Esophagus (tissue), 2 donors: ENCODE measurements around the gene NAPA. TPM values are rescaled to one million over a fixed set of nuclear protein-coding genes. Genes with fewer than 3 reads are reported as not detected.

Experiments
- H3K27ac ChIP-seq, 2 donors: one replicate each; pipeline ENCODE4 v1.5.1; 2013; ENCODE audit warnings: low read depth in 2 of 2, mild to moderate bottlenecking in 2 of 2, inconsistent platforms in 1 of 2, low read length in 1 of 2, moderate library complexity in 1 of 2
- H3K27me3 ChIP-seq, 2 donors: one replicate each; pipeline ENCODE4 v1.6.1; 2013; ENCODE audit warnings: low read length in 2 of 2, control low read depth in 1 of 2, mild to moderate bottlenecking in 1 of 2; ENCODE audit not compliant: insufficient read depth in 2 of 2, control insufficient read depth in 1 of 2
- H3K36me3 ChIP-seq, 2 donors: one replicate each; pipeline ENCODE4 v1.6.1; 2013; ENCODE audit warnings: low read length in 1 of 2; ENCODE audit not compliant: control insufficient read depth in 2 of 2, insufficient read depth in 2 of 2
- H3K4me1 ChIP-seq, 2 donors: one replicate each; pipeline ENCODE4 v1.6.1; 2013; ENCODE audit warnings: low read length in 1 of 2; ENCODE audit not compliant: control insufficient read depth in 2 of 2, insufficient read depth in 2 of 2
- H3K4me3 ChIP-seq, 2 donors: one replicate each; pipeline ENCODE4 v1.5.1; 2013; ENCODE audit warnings: low read length in 2 of 2, mild to moderate bottlenecking in 2 of 2, low read depth in 1 of 2, moderate library complexity in 1 of 2
- H3K9me3 ChIP-seq, 2 donors: one replicate each; pipeline ENCODE4 v1.6.1; 2013; ENCODE audit warnings: mild to moderate bottlenecking in 2 of 2, low read depth in 1 of 2, low read length in 1 of 2, moderate library complexity in 1 of 2; ENCODE audit not compliant: control insufficient read depth in 2 of 2, insufficient read depth in 1 of 2
- WGBS, 2 donors: extraction: QIAGEN DNeasy Blood & Tissue Kit; methylation state at CpG; one replicate each; pipeline ENCODE4 v1.1.7; 2013; 5-methylcytosine and 5-hydroxymethylcytosine counted together
- polyA plus RNA-seq, 2 donors: library from polyadenylated mRNA; stranded (reverse); fragments of 200-250 nt; gene quantifications; one replicate each; pipeline ENCODE4 v1.2.3, GENCODE V29; 2013
- donor health status: healthy with polysubstance abuse.
- donor health status: Bipolar disorder and iron deficiency.

NAPA gene
- polyA plus RNA-seq, 2 donors = 106 to 110 TPM

DNA sequence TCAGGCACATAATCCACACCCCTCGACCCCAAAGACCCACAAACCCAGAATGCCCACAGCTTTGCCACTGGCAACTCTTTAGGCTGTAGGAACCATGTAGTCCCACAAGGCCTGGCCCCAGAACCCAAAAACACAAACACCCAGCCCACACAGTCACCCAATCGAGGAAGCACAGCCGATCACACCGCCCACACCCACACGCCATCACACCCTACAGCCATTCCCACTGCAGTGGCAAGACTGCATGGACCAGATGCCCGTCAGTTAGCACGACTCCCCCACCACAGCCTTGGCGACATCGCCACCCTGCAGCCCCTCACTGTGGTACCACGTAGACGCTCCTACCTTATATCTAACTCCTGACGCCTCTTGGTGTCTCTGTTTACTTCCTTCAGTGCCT lies 71.5 kb downstream of the NAPA start:
- Histone ChIP-seq H3K27ac (no peak overlapping the region), H3K4me1 (peaks cover 0 to 17% of the 10 kb centered on the region in 2 donors), H3K9me3 (peaks cover 6 to 9% of the 10 kb centered on the region in 2 donors), H3K27me3 (peaks cover 0 to 18% of the 10 kb centered on the region in 2 donors), H3K4me3 (no peak overlapping the region), H3K36me3 (no peaks in the 10 kb centered on the region)
- 67 to 68% methylated on average over 12 of the region's 12 CpGs for whole genome bisulfite sequencing, 2 donors

DNA sequence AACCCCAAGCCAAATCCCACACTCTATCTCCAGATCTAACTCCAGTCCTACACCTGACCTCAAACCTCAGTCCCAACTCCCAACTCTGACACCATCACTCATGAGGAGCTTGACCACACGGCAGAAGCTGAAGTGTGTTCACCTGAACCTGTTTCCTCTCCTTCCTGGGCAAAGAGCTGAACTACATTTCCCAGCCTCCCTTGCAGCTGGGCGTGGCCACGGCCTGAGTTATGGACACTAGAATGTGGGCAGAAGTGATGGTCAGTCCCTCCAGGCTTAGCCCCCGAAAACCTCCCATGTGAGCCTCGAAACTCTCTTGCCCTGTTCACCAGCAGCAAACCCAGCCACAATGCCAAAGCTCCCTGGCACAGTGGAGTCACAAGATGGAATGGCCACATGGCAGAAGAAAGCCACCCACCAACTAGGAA lies 76.1 kb downstream of the NAPA start:
- Histone ChIP-seq H3K9me3 (no peaks in the 10 kb centered on the region), H3K27ac (no peak overlapping the region), H3K4me1 (peaks cover 0 to 2% of the 10 kb centered on the region in 2 donors), H3K36me3 (no peaks in the 10 kb centered on the region), H3K4me3 (no peak overlapping the region), H3K27me3 (no peaks in the 10 kb centered on the region)
- whole genome bisulfite sequencing, 2 donors = 29 to 30% methylated on average over 5 of the region's 5 CpGs

Other genes starting within 250 kb of the NAPA start
- gene INAFM1, start 240.2 kb downstream of the NAPA start, polyA plus RNA-seq = 1 to 10 TPM; 5.6 to 7.4 TPM
- gene C5AR1, start 205.2 kb downstream of the NAPA start, polyA plus RNA-seq = under 1 TPM; 0.71 to 0.96 TPM
- gene C5AR2, start 182.9 kb downstream of the NAPA start, polyA plus RNA-seq = under 1 TPM; 0.12 to 0.29 TPM
- 10 to 100 TPM in 1 of 2 donors, 1 to 10 TPM in 1; 9.4 to 15.6 TPM for gene DHX34, start 165.7 kb downstream of the NAPA start, polyA plus RNA-seq
- gene MEIS3, start 95.5 kb downstream of the NAPA start, polyA plus RNA-seq = 1 to 10 TPM; 4.4 to 4.7 TPM
- gene SLC8A2, start 43.2 kb downstream of the NAPA start, polyA plus RNA-seq = under 1 TPM; 0.16 to 0.29 TPM
- gene KPTN, start 30.8 kb downstream of the NAPA start, polyA plus RNA-seq = 10 to 100 TPM; 10.8 to 17.2 TPM
- under 1 TPM; 0.06 to 0.14 TPM for gene ZNF541, start 58.1 kb upstream of the NAPA start, polyA plus RNA-seq
- gene BICRA, start 94.1 kb upstream of the NAPA start, polyA plus RNA-seq = 1 to 10 TPM; 4.0 to 8.5 TPM
- 10 to 100 TPM; 22.4 to 27.4 TPM for gene EHD2, start 198.4 kb upstream of the NAPA start, polyA plus RNA-seq
- 100 to 1,000 TPM; 245 to 253 TPM for gene NOP53, start 230.5 kb upstream of the NAPA start, polyA plus RNA-seq